ENCODE data around the gene PIK3R3.

Gene PIK3R3

DNA sequence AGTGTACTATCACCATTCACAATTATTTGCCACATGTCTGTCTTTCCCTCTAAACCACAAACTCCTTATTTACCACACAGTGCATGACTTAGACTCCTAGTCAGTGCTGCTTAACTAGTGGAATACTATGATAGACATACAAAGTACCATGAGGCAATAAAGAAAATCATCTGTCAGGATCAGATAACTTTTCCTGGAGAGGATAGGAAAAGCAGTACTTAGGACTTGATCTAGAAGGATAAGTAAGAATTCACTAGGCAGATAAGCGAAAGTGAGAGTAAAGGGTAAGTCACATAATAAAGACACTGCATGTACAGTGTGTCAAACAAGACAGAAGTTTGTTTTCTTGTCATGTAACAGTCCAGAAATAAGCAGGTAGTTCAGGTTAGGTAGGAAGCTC, 21.3 kb upstream of the PIK3R3 start:
- Histone ChIP-seq H3K4me1 (ENCODE audit: control insufficient read depth, insufficient read depth, low read length) (no peaks in the 10 kb centered on the region), H3K4me3 (ENCODE audit: low read length) (no peak overlapping the region), H3K27ac (ENCODE audit: low read length) (no peak overlapping the region), H3K9me3 (ENCODE audit: control insufficient read depth, insufficient read depth, low read length) (no peaks in the 10 kb centered on the region), H3K36me3 (ENCODE audit: control insufficient read depth, insufficient read depth, low read length) (no peaks in the 10 kb centered on the region), H3K27me3 (ENCODE audit: control insufficient read depth, insufficient read depth, low read length) (no peaks in the 10 kb centered on the region)
- DNase-seq (ENCODE audit: low read depth, low spot score) = no peak
- no CpG with 5 or more reads among the region's 1 CpG for WGBS (ENCODE audit: insufficient coverage, insufficient read length)

DNA sequence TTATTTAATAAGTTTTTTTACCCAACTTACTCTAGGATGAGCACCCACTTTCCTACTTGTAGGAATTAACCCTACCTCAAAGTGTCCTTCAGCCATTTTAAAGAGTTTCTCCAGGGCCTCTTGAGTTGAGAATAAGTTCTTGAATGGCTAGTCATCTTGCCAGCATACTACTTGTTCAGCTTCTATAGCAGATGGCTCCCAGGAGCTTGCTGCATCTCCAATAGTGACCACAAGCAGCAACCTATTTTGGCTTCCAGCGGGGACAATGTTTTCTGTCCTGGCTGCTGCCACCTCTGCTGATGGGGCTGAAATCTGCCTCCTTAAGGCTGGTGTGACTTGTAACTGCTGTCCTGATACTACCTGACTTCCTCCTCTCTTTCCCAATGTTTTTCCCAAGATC, 20.8 kb upstream of the PIK3R3 start:
- Histone ChIP-seq H3K9me3 (ENCODE audit: control insufficient read depth, insufficient read depth, low read length) (no peaks in the 10 kb centered on the region), H3K27me3 (ENCODE audit: control insufficient read depth, insufficient read depth, low read length) (no peaks in the 10 kb centered on the region), H3K4me3 (ENCODE audit: low read length) (no peak overlapping the region), H3K36me3 (ENCODE audit: control insufficient read depth, insufficient read depth, low read length) (no peaks in the 10 kb centered on the region), H3K4me1 (ENCODE audit: control insufficient read depth, insufficient read depth, low read length) (no peaks in the 10 kb centered on the region), H3K27ac (ENCODE audit: low read length) (no peak overlapping the region)
- WGBS (ENCODE audit: insufficient coverage, insufficient read length) = no CpG with 5 or more reads among the region's 1 CpG
- no peak for DNase-seq (ENCODE audit: low read depth, low spot score)

DNA sequence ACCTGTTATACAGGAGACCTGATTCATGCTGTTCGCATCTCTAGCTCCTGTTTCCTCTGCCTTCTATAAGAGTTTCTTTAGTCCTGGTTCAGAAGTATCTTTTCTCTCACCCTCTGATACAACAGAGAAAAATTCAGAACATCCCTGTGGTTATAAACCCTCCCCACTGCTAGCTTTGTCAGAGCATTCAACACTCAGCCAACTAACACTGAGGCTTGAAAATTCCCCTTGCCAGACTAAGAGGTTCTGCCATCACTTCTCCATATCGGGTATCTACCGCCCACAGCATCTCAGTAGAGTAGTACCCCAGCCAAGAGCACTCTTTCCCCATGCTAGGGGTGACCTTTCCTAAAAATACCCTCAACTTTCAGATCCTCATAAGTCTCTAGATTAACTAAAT, 19.6 kb upstream of the PIK3R3 start:
- H3K4me3 ChIP-seq (ENCODE audit: low read length) = no peak overlapping the region
- WGBS (ENCODE audit: insufficient coverage, insufficient read length) = no CpG with 5 or more reads among the region's 3 CpGs
- no peak overlapping the region for H3K27ac ChIP-seq (ENCODE audit: low read length)
- no peaks in the 10 kb centered on the region for H3K9me3 ChIP-seq (ENCODE audit: control insufficient read depth, insufficient read depth, low read length)
- H3K4me1 ChIP-seq (ENCODE audit: control insufficient read depth, insufficient read depth, low read length) = no peaks in the 10 kb centered on the region
- H3K27me3 ChIP-seq (ENCODE audit: control insufficient read depth, insufficient read depth, low read length) = no peaks in the 10 kb centered on the region
- DNase-seq (ENCODE audit: low read depth, low spot score) = no peak
- no peaks in the 10 kb centered on the region for H3K36me3 ChIP-seq (ENCODE audit: control insufficient read depth, insufficient read depth, low read length)

DNA sequence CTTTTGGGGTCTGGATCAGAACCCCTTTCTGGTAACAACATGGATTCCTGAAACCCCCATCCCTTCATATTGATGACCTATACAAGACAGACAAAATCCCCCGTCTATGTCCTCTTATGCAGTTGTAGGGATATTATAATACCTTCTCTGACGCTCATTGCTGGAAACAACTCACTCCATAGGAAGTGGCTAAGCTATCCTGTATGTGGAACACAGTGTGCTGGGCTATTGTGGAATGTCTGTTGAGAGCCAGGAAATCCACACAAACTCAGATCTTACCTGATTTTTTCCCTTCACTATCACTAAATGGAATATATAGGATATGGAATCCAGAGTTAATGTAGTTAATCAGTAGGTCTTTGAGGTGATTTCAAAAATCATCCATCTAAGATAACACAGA, 17.7 kb upstream of the PIK3R3 start:
- Histone ChIP-seq H3K27ac (ENCODE audit: low read length) (no peak overlapping the region), H3K4me3 (ENCODE audit: low read length) (no peak overlapping the region), H3K4me1 (ENCODE audit: control insufficient read depth, insufficient read depth, low read length) (no peaks in the 10 kb centered on the region), H3K36me3 (ENCODE audit: control insufficient read depth, insufficient read depth, low read length) (no peaks in the 10 kb centered on the region), H3K9me3 (ENCODE audit: control insufficient read depth, insufficient read depth, low read length) (no peaks in the 10 kb centered on the region), H3K27me3 (ENCODE audit: control insufficient read depth, insufficient read depth, low read length) (no peaks in the 10 kb centered on the region)
- no peak for DNase-seq (ENCODE audit: low read depth, low spot score)
- WGBS (ENCODE audit: insufficient coverage, insufficient read length) = no CpG with 5 or more reads among the region's 2 CpGs

GRCh38 chr1:46148318-46148717, 15.9 kb upstream of the PIK3R3 start:
- Histone ChIP-seq H3K27ac (ENCODE audit: low read length) (no peak overlapping the region), H3K36me3 (ENCODE audit: control insufficient read depth, insufficient read depth, low read length) (no peaks in the 10 kb centered on the region), H3K4me3 (ENCODE audit: low read length) (no peak overlapping the region), H3K4me1 (ENCODE audit: control insufficient read depth, insufficient read depth, low read length) (no peaks in the 10 kb centered on the region), H3K27me3 (ENCODE audit: control insufficient read depth, insufficient read depth, low read length) (no peaks in the 10 kb centered on the region), H3K9me3 (ENCODE audit: control insufficient read depth, insufficient read depth, low read length) (no peaks in the 10 kb centered on the region)
- DNase-seq (ENCODE audit: low read depth, low spot score) = no peak
- no CpG with 5 or more reads among the region's 2 CpGs for WGBS (ENCODE audit: insufficient coverage, insufficient read length)

- Histone ChIP-seq H3K27ac (ENCODE audit: low read length) (no peak overlapping the region), H3K4me1 (ENCODE audit: control insufficient read depth, insufficient read depth, low read length) (peaks cover 2% of the 10 kb centered on the region; the same call in 1 of the 2 replicates), H3K36me3 (ENCODE audit: control insufficient read depth, insufficient read depth, low read length) (no peaks in the 10 kb centered on the region), H3K9me3 (ENCODE audit: control insufficient read depth, insufficient read depth, low read length) (no peaks in the 10 kb centered on the region), H3K27me3 (ENCODE audit: control insufficient read depth, insufficient read depth, low read length) (no peaks in the 10 kb centered on the region), H3K4me3 (ENCODE audit: low read length) (no peak overlapping the region)
- no peak for DNase-seq (ENCODE audit: low read depth, low spot score)
- WGBS (ENCODE audit: insufficient coverage, insufficient read length) = no CpG with 5 or more reads among the region's 3 CpGs
Measured at GRCh38 chr1:46137916-46138315, 5.5 kb upstream of the PIK3R3 start.

- H3K36me3 ChIP-seq (ENCODE audit: control insufficient read depth, insufficient read depth, low read length) = no peaks in the 10 kb centered on the region
- H3K9me3 ChIP-seq (ENCODE audit: control insufficient read depth, insufficient read depth, low read length) = no peaks in the 10 kb centered on the region
- no peaks in the 10 kb centered on the region for H3K27me3 ChIP-seq (ENCODE audit: control insufficient read depth, insufficient read depth, low read length)
- peaks cover 2% of the 10 kb centered on the region; the same call in 1 of the 2 replicates for H3K4me1 ChIP-seq (ENCODE audit: control insufficient read depth, insufficient read depth, low read length)
- H3K4me3 ChIP-seq (ENCODE audit: low read length) = no peak overlapping the region
- H3K27ac ChIP-seq (ENCODE audit: low read length) = no peak overlapping the region
- DNase-seq (ENCODE audit: low read depth, low spot score) = no peak
Measured at GRCh38 chr1:46136711-46137110, 4.3 kb upstream of the PIK3R3 start.

- H3K27me3 ChIP-seq (ENCODE audit: control insufficient read depth, insufficient read depth, low read length) = no peaks in the 10 kb centered on the region
- H3K9me3 ChIP-seq (ENCODE audit: control insufficient read depth, insufficient read depth, low read length) = no peaks in the 10 kb centered on the region
- H3K4me1 ChIP-seq (ENCODE audit: control insufficient read depth, insufficient read depth, low read length) = peaks cover 2% of the 10 kb centered on the region; the same call in 1 of the 2 replicates
- no peak for DNase-seq (ENCODE audit: low read depth, low spot score)
- no CpG with 5 or more reads among the region's 3 CpGs for WGBS (ENCODE audit: insufficient coverage, insufficient read length)
- no peak overlapping the region for H3K27ac ChIP-seq (ENCODE audit: low read length)
- no peaks in the 10 kb centered on the region for H3K36me3 ChIP-seq (ENCODE audit: control insufficient read depth, insufficient read depth, low read length)
- H3K4me3 ChIP-seq (ENCODE audit: low read length) = no peak overlapping the region
Measured at GRCh38 chr1:46134660-46135331, 2.4 kb upstream of the PIK3R3 start.

DNA sequence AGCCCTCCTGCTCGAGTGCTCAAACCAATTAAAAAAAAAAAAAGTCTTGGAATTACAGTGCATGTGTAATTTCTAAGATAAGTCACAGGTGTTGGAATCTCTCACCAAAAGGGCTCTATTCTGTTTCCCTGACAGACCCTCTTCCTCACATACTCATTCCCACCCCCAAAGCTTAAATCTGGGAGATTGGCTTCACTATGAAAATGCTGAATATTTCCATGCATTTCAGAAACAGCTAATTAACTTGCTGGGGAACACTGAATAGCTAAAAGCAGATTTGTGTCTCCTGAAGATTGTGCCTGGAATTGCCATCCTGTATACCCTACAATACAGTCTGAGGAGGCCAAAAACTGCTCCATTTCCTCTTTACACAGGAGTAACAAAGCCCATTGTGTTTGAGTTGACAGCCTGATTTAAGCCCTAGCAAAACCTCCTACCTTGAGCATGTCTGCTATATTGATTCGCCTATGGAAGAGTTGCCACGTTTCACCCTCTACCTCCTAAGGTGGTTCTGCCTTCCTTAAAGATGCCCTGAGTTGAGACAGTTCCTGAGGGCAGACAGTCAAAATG, 1.4 kb upstream of the PIK3R3 start:
- Histone ChIP-seq H3K4me3 (ENCODE audit: low read length) (peak overlapping the region; percentile 55; the same call in 1 of the 2 replicates), H3K9me3 (ENCODE audit: control insufficient read depth, insufficient read depth, low read length) (no peaks in the 10 kb centered on the region), H3K36me3 (ENCODE audit: control insufficient read depth, insufficient read depth, low read length) (no peaks in the 10 kb centered on the region), H3K27me3 (ENCODE audit: control insufficient read depth, insufficient read depth, low read length) (no peaks in the 10 kb centered on the region), H3K4me1 (ENCODE audit: control insufficient read depth, insufficient read depth, low read length) (peaks cover 2% of the 10 kb centered on the region; the same call in 1 of the 2 replicates), H3K27ac (ENCODE audit: low read length) (no peak overlapping the region)
- DNase-seq (ENCODE audit: low read depth, low spot score) = no peak
- WGBS (ENCODE audit: insufficient coverage, insufficient read length) = no CpG with 5 or more reads among the region's 3 CpGs

- no peaks in the 10 kb centered on the region for H3K36me3 ChIP-seq (ENCODE audit: control insufficient read depth, insufficient read depth, low read length)
- no CpG with 5 or more reads among the region's 22 CpGs for WGBS (ENCODE audit: insufficient coverage, insufficient read length)
- H3K4me3 ChIP-seq (ENCODE audit: low read length) = peak overlapping the region; percentile 55; the same call in 1 of the 2 replicates
- H3K9me3 ChIP-seq (ENCODE audit: control insufficient read depth, insufficient read depth, low read length) = no peaks in the 10 kb centered on the region
- H3K27me3 ChIP-seq (ENCODE audit: control insufficient read depth, insufficient read depth, low read length) = no peaks in the 10 kb centered on the region
- H3K27ac ChIP-seq (ENCODE audit: low read length) = no peak overlapping the region
- peaks cover 2% of the 10 kb centered on the region; the same call in 1 of the 2 replicates for H3K4me1 ChIP-seq (ENCODE audit: control insufficient read depth, insufficient read depth, low read length)
- peak; percentile 13 for DNase-seq (ENCODE audit: low read depth, low spot score)
Measured at GRCh38 chr1:46133181-46133658, 791 bp upstream of the PIK3R3 start.

Measured in iPS DF 6.9 (cell line).